Fibroblast of lung (primary cell): ENCODE data around the gene SIRPD.

ENCODE experiments used
- CTCF ChIP-seq, 2 donors: IDR thresholded peaks in 1 of 2; conservative IDR thresholded peaks in 1 of 2; 1 replicate in 1 of 2; 2 replicates in 1 of 2; pipeline ENCODE4 v1.5.1; 2011 to 2012; ENCODE audit warnings: low read length in 2 of 2, control low read depth in 1 of 2, inconsistent platforms in 1 of 2, low read depth in 1 of 2, mild to moderate bottlenecking in 1 of 2
- EZH2 ChIP-seq: IDR thresholded peaks from 2 replicates; pipeline ENCODE4 v1.5.1; 2012; ENCODE audit warnings: low read length, control low read depth, mild to moderate bottlenecking; ENCODE audit errors: missing control alignments

- TF ChIP-seq CTCF (conservative IDR thresholded peaks at IDR 0.05 in 1 of 2, IDR thresholded peaks at IDR 0.05 in 1 of 2; ENCODE audit: low read depth in 1 of 2, low read length in 2 of 2) (no peak), EZH2 (no peak)
These were observed 43.2 kb upstream of the SIRPD start for GRCh38 chr20:1600736-1601135.
